ENCODE results near the gene YPEL1.
"Not testable (repeated sequence)": the region's sequence is repeated elsewhere in the genome, so short reads cannot be mapped to it uniquely, and the experiment has no call there.

The YPEL1 gene

DNA sequence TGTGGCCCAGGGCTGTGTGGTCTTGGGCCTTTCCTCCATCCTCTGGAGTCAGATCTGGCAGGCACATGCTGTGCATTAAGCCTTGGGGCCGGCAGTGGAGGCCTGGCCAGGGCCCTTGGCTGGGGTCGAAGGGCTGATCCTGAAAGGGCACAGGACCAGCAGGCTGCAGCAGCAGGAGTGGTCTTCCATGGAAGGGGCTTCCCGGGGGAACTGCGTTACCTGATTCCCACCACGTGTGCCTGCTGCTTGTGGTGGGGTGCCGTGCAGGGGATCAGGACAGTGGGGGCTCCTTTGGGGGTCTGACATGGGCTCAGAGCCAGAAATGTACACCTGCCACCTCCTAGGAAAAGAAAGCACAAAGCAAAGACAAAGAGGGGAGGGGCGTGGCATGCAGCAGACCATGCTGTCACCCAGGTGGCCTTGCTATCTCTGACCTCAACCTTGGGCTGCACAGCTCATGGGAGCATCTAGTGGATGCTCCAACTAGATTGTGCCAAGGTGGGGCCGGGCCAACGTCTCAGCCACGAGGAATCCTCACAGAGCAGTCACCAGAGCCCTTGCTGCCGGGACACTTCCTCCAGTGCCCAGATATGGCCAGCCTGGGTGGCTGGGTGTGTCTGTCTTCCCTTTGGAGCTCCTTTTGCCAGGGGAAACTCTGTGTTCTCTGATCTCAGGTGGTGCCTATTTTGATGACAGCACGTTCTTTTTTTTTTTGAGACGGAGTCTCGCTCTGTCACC, 17.9 kb upstream of the YPEL1 start:
- no peak for DNase-seq (ENCODE audit: low read depth)

DNA sequence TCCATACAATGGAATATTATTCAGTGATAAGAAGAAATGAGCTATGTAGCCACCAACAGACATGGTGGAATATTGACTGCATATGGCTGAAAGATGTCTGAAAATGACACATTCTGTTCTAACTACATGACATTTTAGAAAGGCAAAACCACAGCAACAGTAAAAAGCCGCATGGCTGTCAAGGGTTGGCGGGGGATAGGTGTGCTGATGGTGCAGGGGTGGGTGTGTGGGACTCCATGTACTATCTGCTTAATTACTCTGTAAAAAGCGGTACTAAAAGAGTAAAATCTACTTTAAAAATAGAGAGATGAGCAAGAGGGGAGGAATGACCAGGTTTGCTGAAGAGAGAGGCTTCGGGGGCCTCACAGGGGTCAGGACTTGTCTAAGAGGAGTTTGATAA, 16.7 kb upstream of the YPEL1 start:
- no peak for DNase-seq (ENCODE audit: low read depth)

DNA sequence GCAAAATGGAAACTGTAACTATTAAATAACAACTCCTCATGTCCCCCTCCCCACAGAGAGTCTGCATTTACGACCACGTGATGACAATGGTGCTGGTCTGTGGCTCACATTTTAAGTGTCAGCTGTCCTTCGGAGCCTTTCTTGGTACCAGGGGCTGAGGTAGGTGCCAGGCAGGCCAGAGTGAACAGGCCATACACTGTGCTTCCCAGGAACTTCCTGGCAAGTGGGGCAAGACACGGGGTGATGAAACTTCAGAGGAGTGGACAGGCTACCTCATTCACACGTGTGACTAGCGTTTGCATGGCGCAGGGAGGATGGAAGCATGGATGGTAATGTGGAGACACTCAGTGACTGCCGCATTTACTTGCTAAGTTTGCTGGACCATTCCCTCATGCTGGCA, 10.4 kb upstream of the YPEL1 start:
- DNase-seq (ENCODE audit: low read depth) = no peak

DNA sequence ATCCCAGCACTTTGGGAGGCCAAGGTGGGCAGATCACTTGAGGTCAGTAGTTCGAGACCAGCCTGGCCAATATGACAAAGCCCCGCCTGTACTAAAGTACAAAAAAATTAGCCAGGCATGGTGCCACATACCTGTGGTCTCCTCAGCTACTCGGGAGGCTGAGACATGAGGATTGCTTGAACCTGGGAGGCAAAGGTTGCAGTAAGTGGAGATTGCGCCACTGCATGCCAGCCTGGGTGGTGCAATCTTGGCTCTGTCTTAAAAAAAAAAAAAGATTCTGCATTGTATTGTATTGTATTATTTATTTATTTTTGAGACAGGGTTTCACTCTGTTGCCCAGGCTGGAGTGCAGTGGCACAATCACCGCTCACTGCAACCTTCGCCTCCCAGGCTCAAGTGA, 9.3 kb upstream of the YPEL1 start:
- not testable (repeated sequence) for DNase-seq (ENCODE audit: low read depth)

DNA sequence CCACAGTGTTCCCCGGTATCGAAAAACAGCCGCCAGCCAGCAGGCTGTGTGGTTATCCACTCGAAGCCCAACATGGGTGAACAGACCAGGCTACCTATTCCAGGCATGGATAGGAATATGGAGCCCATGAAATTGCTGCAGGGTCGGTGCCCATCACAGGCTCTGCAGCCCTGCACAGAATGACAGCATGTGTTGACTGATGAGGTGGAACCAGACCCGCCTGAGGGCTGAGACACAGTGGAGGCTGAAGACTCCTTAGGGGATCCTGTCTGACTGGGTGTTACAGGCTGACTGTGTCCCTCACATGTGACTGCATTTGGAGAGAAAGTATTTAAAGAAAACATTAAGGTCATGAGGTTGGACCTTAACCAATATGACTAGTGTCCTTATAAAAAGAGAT, 6.2 kb upstream of the YPEL1 start:
- no peak for DNase-seq (ENCODE audit: low read depth)

DNA sequence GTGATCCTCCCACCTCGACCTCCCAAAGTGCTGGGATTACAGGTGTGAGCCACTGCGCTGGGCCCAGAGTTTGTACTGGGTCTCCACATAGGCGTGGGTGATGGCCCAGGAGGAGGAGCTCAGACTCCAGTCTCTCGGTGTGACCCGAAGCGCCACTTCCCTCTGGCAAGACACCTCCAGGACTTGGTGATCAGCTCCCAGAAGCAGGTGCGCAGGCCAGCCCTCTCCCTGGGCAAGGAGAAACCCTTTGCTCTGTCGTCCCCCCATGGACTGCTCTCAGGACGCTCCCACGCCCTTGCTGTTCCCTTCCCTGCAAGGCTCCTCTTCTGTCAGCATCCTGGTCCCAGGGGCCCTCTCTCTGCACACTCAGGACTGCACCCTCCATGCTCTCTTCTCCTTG, 5.5 kb upstream of the YPEL1 start:
- DNase-seq (ENCODE audit: low read depth) = no peak

DNA sequence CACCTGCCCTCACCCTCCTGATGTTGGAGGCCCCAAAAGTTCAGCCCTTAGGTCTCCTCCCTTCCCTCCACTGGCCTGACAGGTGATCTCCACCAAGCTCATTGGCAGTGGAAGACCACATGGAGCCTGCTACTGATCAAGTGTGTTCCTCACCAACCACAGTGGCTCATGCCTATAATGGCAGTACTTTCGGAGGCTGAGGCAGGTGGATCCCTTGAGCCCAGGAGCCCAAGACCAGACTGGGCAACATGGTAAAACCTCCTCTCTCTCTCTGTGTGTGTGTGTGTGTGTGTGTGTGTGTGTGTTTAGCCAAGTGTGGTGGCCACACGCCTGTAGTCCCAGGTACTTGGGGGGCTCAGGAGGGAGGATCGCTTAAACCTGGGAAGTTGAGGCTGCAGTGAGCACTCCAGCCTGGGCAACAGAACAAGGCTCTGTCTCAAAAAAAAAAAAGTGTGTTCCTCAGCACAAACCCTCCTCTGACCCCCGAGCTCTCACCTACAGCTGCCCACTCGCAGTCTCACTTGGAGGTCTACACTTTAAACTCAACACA, 4.3 kb upstream of the YPEL1 start:
- DNase-seq (ENCODE audit: low read depth) = no peak

DNA sequence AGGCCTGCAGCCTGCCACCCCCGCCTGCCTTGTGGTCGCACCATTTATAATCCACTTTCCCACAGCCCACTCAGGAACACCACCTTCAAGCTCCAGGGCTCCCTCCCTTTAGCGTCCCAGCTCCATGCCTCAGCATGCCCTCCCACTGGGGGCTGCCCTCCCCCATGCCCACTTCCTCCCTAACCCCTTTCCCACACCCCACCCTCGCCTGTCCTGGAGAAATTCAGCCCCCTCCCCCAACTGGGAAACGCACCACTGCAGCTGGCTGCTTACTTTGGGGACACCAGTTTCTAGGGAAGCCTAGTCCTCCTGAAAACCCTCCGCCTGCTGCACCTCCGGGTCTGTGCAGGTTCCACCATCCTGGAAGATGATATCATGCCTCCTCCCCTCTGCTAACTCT, 3.4 kb upstream of the YPEL1 start:
- no peak for DNase-seq (ENCODE audit: low read depth)

DNA sequence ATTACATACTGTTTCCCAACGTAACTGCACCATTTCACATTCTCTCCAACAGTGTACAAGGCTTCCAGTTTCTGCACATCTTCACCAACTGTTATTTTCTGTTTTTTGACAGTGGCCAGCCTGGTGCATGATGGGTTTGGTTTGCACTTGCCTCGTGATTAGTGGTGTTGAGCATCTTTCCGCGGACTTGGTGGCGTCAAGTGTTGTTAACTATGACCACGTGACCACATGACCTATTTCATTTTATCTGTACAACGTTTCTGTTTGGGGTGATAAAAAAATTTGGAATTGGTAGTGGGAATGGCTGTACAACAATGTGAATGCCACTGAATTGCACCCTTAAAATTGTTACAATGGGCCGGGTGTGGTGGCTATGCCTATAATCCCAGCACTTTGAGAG, 2.5 kb upstream of the YPEL1 start:
- no peak for DNase-seq (ENCODE audit: low read depth)

DNA sequence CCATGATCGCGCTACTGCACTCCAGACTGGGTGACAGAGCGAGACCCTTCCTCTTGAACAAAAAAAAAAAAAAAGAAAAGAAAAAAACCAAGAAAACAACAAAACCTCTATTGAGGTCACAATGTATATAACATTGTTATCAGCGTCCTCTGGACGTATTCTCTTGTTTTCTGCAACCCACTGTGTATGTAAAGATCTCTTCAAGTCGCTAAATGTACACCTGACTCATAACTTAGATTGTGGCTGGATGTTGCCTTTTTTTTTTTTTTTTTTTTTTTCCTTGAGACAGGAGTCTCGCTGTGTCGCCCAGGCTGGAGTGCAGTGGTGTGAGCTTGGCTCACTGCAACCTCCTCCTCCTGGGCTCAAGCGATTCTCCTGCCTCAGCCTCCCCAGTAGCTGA, 1.4 kb upstream of the YPEL1 start:
- DNase-seq (ENCODE audit: low read depth) = no peak

DNA sequence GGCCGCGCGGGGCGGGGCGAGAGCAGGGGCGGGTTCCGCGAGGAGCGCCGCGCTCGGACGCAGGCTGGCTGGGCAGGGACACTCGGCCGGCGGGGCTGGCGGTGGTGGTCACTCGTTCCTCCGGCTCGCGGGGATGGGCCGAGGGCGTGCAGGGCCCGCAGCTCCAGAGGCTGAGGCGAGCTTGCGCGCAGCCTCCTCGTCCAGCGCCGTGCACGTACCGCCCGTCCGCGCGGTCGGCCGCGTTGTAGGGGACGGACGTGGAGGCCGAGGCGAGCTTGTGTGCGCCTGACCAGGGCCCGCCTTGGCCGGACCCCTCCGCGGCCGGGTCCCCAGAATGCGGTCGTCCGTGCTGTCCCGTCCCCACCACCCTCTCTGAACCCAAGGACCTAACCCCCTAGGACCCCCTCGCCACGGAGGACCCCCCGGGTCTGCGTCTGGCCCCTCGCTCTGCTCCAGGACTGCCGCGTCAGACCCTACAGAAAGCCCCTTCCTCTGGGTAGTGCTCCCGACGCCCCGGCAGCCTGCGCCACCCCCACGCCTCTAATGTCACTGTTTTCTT, 569 bp upstream of the YPEL1 start:
- DNase-seq (ENCODE audit: low read depth) = no peak

DNA sequence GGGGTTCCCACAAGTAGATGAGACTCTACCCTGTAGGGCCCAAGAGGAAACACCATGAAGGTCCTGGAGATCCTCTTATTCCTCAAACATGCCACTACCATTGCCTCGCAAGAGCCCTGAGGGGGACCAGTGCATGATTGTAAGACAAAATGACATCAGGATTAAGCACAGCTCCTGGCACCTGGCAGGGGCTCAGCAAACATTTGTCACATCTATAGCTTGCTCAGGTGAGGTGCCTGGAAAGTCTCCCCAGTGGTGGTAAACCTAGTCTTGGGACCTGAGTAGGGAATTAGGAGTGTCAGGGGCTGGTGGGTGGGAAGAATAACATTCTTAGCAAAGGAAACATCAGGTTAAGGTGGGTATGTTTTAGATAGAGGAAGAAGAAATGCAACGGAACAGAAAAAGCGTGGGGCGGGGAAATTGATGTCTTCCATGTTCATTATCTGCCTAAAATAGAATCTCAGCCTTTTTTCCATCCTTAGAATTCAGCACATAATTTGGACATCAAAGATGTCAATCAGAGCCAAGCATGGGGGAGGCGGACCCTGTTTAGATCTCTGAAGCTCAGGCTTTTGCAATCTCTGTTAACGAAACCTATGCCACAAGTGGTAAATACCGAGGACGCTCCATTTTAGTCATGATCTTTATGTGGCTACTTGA, 924 bp downstream of the YPEL1 start:
- DNase-seq (ENCODE audit: low read depth) = no peak

DNA sequence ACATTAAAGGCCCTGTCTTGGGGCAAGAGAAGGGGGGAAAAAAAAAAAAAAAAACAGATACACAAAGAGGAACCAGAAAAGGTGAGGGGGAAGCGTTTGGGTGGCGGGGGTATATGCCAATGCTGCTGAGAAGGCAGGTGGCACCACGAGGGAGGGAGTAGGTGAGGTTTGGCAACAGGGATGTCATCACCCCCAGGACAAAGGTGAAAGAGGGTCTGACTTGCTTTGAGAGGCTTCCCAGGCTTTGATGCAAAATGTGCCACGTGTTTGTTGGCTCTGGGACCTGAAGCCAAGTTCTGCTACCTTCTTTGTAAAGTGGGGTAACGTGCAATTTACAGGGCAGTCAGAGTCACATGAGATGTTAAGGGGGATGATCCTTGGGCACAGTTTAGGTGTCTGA, 4.1 kb downstream of the YPEL1 start:
- DNase-seq (ENCODE audit: low read depth) = no peak

DNA sequence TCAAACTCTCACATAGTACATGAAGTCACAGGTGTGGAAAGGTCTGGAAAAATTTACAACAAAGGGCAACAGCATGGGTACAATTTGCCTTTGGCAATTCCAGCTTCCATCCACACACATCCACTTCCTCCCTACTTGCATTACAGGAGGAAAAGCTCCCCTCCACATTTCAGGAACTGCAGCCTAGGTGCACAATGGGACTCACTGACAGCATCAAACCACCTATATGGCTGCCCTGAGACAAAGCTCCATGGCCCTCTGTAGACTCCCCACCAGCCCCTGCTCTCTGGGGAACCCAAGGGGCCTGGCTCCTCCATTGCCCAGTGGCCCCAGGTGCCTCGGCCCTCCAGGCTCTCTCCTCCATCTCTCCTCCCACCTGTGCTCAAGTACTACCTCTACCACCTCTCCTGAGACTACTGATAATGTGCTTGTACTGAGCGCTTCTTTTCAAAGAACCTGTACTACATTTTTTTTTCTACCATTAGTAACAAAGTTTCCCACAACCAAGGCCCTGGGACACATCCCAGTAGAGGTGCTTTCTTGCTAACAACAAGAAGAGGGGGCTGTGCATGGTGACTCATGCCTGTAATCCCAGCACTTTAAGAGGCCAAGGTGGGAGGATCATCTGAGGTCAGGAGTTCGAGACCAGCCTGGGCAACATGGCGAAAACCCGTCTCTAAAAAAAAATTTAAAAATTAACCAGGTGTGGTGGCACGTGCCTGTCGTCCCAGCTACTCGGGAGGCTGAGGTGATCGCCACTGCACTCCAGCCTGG, 4.9 kb downstream of the YPEL1 start:
- no peak for DNase-seq (ENCODE audit: low read depth)

DNA sequence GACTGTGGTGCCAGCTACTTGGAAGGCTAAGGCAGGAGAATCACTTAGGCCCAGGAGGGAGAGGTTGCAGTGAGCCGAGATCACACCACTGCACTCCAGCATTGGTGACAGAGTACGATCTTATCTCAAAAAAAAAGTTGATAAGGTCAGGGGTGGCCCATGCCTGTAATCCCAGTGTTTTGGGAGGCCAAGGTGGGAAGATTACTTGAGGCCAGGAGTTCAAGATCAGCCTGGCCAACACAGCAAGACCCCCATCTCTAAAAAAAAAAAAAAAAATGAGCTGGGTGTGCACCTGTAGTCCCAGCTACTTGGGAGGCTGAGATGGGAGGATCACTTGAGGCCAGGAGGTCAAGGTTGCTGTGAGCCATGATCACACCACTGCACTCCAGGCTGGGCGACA, 6.4 kb downstream of the YPEL1 start:
- DNase-seq (ENCODE audit: low read depth) = not testable (repeated sequence)

DNA sequence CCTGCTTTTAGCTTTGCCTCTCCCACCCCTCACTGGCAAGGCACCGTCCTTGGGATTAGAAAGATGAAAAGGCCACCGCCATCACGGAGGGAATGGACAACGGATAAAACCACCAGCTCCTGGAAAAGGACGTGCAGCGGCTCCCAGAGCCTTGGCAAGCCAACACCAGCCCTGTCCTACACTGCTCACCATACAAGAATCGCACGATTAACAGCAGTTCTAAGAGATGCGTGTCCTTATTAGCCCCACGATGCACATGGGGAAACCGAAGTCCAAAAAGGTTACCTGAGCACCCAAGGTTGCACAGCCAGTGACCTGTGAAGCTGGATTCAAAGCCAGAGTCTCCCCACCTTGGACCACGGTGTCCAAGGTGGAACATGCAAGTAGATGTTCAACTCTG, 7.3 kb downstream of the YPEL1 start:
- no peak for DNase-seq (ENCODE audit: low read depth)

DNA sequence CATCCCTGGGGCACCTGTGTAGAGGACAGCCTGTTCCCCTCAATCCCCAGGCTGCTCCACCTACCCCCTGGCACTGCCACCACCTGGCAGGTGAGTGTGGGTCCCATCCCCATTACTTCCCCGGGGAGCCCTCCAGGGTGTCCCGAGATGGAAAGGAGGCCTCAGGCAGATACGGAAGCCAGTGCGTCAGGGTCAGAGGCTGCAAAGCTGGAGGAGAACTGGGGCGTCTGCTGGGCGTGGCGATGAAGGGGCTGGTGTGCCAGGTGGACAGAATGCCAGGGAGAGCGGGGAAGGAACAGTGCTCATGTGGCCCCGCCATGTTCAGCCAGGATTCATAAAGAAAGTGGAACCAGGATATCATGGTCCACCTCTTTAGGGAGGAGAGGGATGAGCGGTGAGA, 7.8 kb downstream of the YPEL1 start:
- no peak for DNase-seq (ENCODE audit: low read depth)

DNA sequence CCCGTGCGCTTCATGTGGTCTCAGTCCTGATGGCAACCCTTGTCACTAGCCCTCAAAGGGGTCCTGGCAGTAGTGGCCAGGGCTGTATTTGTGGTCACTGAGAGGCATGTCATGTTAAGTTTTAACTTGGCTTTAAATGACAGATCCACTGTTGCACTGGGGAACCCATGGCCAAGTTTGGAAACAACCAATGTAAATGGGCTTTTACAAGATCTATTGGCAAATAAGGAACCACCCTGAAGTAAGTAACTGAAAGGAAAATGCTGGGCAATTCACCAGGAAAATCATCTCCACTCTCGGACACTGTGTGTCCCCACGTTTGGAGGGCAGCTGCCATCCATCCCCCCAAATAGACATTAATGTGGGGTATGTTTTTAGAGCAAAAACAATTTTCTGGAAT, 8.4 kb downstream of the YPEL1 start:
- no peak for DNase-seq (ENCODE audit: low read depth)

DNA sequence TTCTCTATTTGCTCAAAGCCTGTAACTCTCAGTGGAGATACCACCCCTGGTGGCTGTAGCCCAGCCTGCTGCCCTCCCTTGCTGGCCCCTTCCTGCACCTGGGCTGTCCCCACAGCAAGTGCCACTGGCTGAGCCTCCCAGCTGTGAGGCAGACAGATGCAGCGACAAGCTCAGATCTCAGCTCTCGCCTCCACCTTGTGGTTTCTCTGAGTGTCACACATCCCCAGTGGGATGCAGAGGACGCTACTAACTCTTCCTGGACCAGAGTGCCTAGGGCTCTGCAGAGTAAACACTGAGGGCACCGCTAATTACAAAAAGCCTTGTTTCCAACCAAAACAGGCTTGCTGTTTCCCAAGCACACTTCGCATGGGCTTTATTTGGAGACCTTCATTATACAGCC, 8.9 kb downstream of the YPEL1 start:
- DNase-seq (ENCODE audit: low read depth) = no peak

DNA sequence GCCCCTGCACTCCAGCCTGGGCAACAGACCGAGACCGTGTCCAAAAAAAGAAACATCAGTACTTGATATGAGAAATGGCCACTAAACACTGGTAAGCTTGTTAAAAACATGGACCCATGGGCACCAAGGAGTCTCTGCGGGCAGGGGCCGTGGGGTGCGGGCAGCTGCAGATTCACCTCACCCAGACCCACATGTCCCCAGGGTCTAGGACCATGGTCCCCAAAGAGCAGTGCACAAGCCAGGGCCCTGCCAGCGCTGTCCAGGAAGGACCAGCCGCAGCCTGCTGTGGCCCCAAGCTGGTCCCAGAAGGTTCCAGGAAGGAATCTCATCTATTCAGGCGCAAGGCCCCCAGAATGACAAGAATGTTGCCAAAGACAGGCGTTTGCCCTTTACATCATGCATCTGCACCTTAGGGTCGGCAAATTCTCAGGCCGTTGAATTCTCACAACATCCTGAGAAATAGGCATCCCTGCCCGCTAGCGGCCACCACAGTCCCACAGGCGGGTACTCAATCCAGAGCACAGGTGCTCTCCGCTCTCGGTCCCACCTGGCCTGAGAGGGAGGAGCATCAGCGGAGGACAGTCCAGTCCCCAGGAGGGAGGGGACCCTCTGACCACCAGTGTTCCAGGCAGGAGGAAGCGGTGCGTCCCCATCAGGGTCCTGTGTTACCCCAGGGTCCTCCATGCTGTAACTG, 9.5 kb downstream of the YPEL1 start:
- no peak for DNase-seq (ENCODE audit: low read depth)

DNA sequence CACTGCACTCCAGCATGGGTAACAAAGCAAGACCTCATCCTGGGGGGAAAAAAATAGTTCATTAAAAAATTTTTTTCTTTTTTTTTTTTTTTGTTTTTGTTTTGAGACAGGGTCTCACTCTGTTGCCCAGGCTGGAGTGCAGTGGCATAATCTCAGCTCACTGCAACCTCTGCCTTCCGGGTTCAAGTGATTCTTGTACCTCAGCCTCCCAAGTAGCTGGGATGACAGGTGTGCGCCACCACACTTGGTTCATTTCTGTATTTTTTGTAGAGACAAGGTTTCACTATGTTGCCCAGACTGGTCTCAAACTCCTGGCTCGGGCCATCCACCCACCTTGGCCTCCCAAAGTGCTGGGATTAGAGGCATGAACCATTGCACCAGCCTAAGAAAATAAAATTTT, 11.1 kb downstream of the YPEL1 start:
- not testable (repeated sequence) for DNase-seq (ENCODE audit: low read depth)

Measured in HS-27A (cell line).